Suprapubic skin (tissue), 3 donors: Measurements from ENCODE around the gene NNMT.

Source experiments
- POLR2AphosphoS5 ChIP-seq, 3 donors: sonication (generic); formaldehyde crosslinking; IDR thresholded peaks; one replicate each; pipeline ENCODE4 v1.6.1; 2017; ENCODE audit warnings: antibody characterized with exemption in 3 of 3
- TF ChIP-seq, protein P1 (sequence below), 2 donors: fragments of 200-600 bp in 1 of 2; fragments of 450-650 bp in 1 of 2; sonication (generic) in 1 of 2; IDR thresholded peaks; one replicate each; pipeline ENCODE4 v1.5.1; 2016 to 2019; ENCODE audit warnings: antibody characterized with exemption in 2 of 2, mild to moderate bottlenecking in 1 of 2, moderate library complexity in 1 of 2

GRCh38 chr11:114297806-114298709, 1.9 kb downstream of the NNMT start:
- TF ChIP-seq POLR2AphosphoS5 (IDR thresholded peaks at IDR 0.05): no peak
- TF ChIP-seq, protein P1, sequence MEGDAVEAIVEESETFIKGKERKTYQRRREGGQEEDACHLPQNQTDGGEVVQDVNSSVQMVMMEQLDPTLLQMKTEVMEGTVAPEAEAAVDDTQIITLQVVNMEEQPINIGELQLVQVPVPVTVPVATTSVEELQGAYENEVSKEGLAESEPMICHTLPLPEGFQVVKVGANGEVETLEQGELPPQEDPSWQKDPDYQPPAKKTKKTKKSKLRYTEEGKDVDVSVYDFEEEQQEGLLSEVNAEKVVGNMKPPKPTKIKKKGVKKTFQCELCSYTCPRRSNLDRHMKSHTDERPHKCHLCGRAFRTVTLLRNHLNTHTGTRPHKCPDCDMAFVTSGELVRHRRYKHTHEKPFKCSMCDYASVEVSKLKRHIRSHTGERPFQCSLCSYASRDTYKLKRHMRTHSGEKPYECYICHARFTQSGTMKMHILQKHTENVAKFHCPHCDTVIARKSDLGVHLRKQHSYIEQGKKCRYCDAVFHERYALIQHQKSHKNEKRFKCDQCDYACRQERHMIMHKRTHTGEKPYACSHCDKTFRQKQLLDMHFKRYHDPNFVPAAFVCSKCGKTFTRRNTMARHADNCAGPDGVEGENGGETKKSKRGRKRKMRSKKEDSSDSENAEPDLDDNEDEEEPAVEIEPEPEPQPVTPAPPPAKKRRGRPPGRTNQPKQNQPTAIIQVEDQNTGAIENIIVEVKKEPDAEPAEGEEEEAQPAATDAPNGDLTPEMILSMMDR (IDR thresholded peaks at IDR 0.05): no peak
